Measurements from ENCODE around the gene DHX32. TPM values are rescaled to one million over a fixed set of nuclear protein-coding genes. Genes with fewer than 3 reads are reported as not detected.

DHX32 gene
- polyA plus RNA-seq, 1 donor from 2014 or later: 25.2 TPM

- Histone ChIP-seq H3K4me2 (ENCODE audit: low read length) (no peak overlapping the region), H3K9me3 (ENCODE audit: low read length) (no peaks in the 10 kb centered on the region), H3K27ac (ENCODE audit: low read length) (peak overlapping the region; percentile 36), H3K79me2 (replicated peaks; ENCODE audit: insufficient read depth, low read length) (no peaks in the 10 kb centered on the region), H3K9me2 (ENCODE audit: insufficient read depth, low read length) (no peaks in the 10 kb centered on the region), H3K27me3 (ENCODE audit: insufficient read depth, low read depth, low read length) (no peaks in the 10 kb centered on the region), H3K9ac (ENCODE audit: low read length) (no peak overlapping the region), H4K20me1 (ENCODE audit: insufficient read depth) (no peaks in the 10 kb centered on the region), H3F3A (ENCODE audit: insufficient read depth, low read length, poor library complexity, severe bottlenecking) (no peaks in the 10 kb centered on the region), H3K36me3 (ENCODE audit: insufficient read depth, low read length) (peaks cover 4% of the 10 kb centered on the region), H2AFZ (ENCODE audit: low read depth, low read length) (no peak overlapping the region), H3K4me3 (ENCODE audit: low read length) (no peak overlapping the region)
- TF ChIP-seq REST (IDR thresholded peaks at IDR 0.05; ENCODE audit: borderline replicate concordance) (no peak), EP300 (conservative IDR thresholded peaks at IDR 0.05; ENCODE audit: poor library complexity, severe bottlenecking) (no peak), EZH2 (IDR thresholded peaks at IDR 0.05; ENCODE audit: borderline replicate concordance, insufficient read depth, low read length, poor library complexity, severe bottlenecking) (no peak), RAD21 (conservative IDR thresholded peaks at IDR 0.05) (no peak), TAF1 (IDR thresholded peaks at IDR 0.05; ENCODE audit: low read depth) (no peak), MXI1 (conservative IDR thresholded peaks at IDR 0.05; ENCODE audit: poor library complexity, severe bottlenecking) (no peak), POLR2AphosphoS5 (IDR thresholded peaks at IDR 0.05) (peak; percentile 11)
- TF ChIP-seq, protein P1, sequence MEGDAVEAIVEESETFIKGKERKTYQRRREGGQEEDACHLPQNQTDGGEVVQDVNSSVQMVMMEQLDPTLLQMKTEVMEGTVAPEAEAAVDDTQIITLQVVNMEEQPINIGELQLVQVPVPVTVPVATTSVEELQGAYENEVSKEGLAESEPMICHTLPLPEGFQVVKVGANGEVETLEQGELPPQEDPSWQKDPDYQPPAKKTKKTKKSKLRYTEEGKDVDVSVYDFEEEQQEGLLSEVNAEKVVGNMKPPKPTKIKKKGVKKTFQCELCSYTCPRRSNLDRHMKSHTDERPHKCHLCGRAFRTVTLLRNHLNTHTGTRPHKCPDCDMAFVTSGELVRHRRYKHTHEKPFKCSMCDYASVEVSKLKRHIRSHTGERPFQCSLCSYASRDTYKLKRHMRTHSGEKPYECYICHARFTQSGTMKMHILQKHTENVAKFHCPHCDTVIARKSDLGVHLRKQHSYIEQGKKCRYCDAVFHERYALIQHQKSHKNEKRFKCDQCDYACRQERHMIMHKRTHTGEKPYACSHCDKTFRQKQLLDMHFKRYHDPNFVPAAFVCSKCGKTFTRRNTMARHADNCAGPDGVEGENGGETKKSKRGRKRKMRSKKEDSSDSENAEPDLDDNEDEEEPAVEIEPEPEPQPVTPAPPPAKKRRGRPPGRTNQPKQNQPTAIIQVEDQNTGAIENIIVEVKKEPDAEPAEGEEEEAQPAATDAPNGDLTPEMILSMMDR (IDR thresholded peaks at IDR 0.05; ENCODE audit: poor library complexity, severe bottlenecking): no peak
Observed at GRCh38 chr10:125844751-125845221, 36.3 kb downstream of the DHX32 start.

GRCh38 chr10:125843603-125844329, 37.3 kb downstream of the DHX32 start:
- Histone ChIP-seq H3K27me3 (ENCODE audit: insufficient read depth, low read depth, low read length) (no peaks in the 10 kb centered on the region), H3K79me2 (replicated peaks; ENCODE audit: insufficient read depth, low read length) (no peaks in the 10 kb centered on the region), H3K4me3 (ENCODE audit: low read length) (no peak overlapping the region), H3F3A (ENCODE audit: insufficient read depth, low read length, poor library complexity, severe bottlenecking) (no peaks in the 10 kb centered on the region), H3K9me2 (ENCODE audit: insufficient read depth, low read length) (no peaks in the 10 kb centered on the region), H3K9me3 (ENCODE audit: low read length) (no peaks in the 10 kb centered on the region), H4K20me1 (ENCODE audit: insufficient read depth) (no peaks in the 10 kb centered on the region), H3K36me3 (ENCODE audit: insufficient read depth, low read length) (peaks cover 4% of the 10 kb centered on the region), H2AFZ (ENCODE audit: low read depth, low read length) (no peak overlapping the region), H3K4me2 (ENCODE audit: low read length) (no peak overlapping the region), H3K27ac (ENCODE audit: low read length) (peak overlapping the region; percentile 36), H3K9ac (ENCODE audit: low read length) (no peak overlapping the region)
- TF ChIP-seq REST (IDR thresholded peaks at IDR 0.05; ENCODE audit: borderline replicate concordance): no peak
- TF ChIP-seq RAD21 (conservative IDR thresholded peaks at IDR 0.05): no peak
- TF ChIP-seq MXI1 (conservative IDR thresholded peaks at IDR 0.05; ENCODE audit: poor library complexity, severe bottlenecking): no peak
- TF ChIP-seq POLR2AphosphoS5 (IDR thresholded peaks at IDR 0.05): no peak
